Adrenal gland (tissue), 12 donors: ENCODE data around the gene NLRP9. TPM values are rescaled to one million over a fixed set of nuclear protein-coding genes. Genes with fewer than 3 reads are reported as not detected.

Source experiments
- DNase-seq, 7 donors: peaks; one replicate each; pipeline ENCODE4 v3.0.0-alpha.2; 2019 to 2020
- H3K27ac ChIP-seq, 5 donors: fragments of 200-600 bp; sonication (generic) in 4 of 5; 1 replicate in 3 of 5; 2 replicates in 2 of 5; pipeline versions ENCODE4 v1.5.1 to v1.8.0; 2016 to 2020; ENCODE audit warnings: mild to moderate bottlenecking in 1 of 5
- H3K27me3 ChIP-seq: fragments of 200-600 bp; 2 replicates; pipeline ENCODE4 v1.8.0; 2021
- H3K36me3 ChIP-seq, 2 donors: fragments of 200-600 bp; replicated peaks in 1 of 2; 1 replicate in 1 of 2; 2 replicates in 1 of 2; pipeline versions ENCODE4 v1.5.1 to v1.8.0; 2018 to 2022
- H3K4me1 ChIP-seq, 2 donors: fragments of 200-600 bp; replicated peaks in 1 of 2; 1 replicate in 1 of 2; 2 replicates in 1 of 2; pipeline versions ENCODE4 v1.5.1 to v1.8.0; 2018 to 2021
- H3K4me3 ChIP-seq, 4 donors: fragments of 200-600 bp; sonication (generic) in 3 of 4; one replicate each; pipeline ENCODE4 v1.5.1; 2016 to 2018
- H3K9me3 ChIP-seq, 3 donors: fragments of 200-600 bp; sonication (generic) in 1 of 3; replicated peaks in 1 of 3; 1 replicate in 2 of 3; 2 replicates in 1 of 3; pipeline versions ENCODE4 v1.5.1 to v1.8.0; 2016 to 2021
- POLR2A ChIP-seq, 2 donors: fragments of 450-650 bp; IDR thresholded peaks; one replicate each; pipeline ENCODE4 v1.6.1; 2017; ENCODE audit warnings: antibody characterized with exemption in 2 of 2, mild to moderate bottlenecking in 2 of 2, moderate library complexity in 1 of 2
- WGBS, 4 donors: extraction: QIAGEN DNeasy Blood & Tissue Kit in 2 of 4; methylation state at CpG; one replicate each; pipeline versions ENCODE4 v1.1.5 to v1.1.7; 2013 to 2017; 5-methylcytosine and 5-hydroxymethylcytosine counted together
- intact Hi-C, 2 donors: fragments of 100-400 bp; cut with DNase I; formaldehyde crosslinking; loops; one replicate each; pipeline versions ENCODE4 v1.14.1 to v1.15.0; 2022 to 2023
- polyA plus RNA-seq, 3 donors: library from polyadenylated mRNA; stranded (reverse); fragments of 200-250 nt in 2 of 3; fragments of 350-450 nt in 1 of 3; fragmentation: Illumina TruSeq in 1 of 3; extraction: RNeasy Lipid Tissue Mini Kit (QIAGEN cat#74804) in 1 of 3; gene quantifications; one replicate each; pipeline ENCODE4 v1.2.3, GENCODE V29; 2013 to 2014
- total RNA-seq, 9 donors: library from RNA; depleted of rRNA in 4 of 9; stranded (reverse); fragments of >200 nt in 4 of 9; fragments of 120-200 nt in 1 of 9; fragmentation: NEBNext Ultra II Directional in 1 of 9; extraction: Animal tissue kit (Norgen Biotek cat#: 25700) in 1 of 9; gene quantifications; one replicate each; pipeline versions ENCODE4 v1.1.0 to v1.2.4, GENCODE V29; 2013 to 2023
- TF ChIP-seq, protein P1 (sequence below), 6 experiments: fragments of 450-650 bp in 4 of 6; fragments of 200-600 bp in 2 of 6; sonication (generic) in 1 of 6; IDR thresholded peaks; 1 replicate in 5 of 6; 2 replicates in 1 of 6; pipeline versions ENCODE4 v1.5.1 to v1.8.0; 2016 to 2021; ENCODE audit warnings: antibody characterized with exemption in 6 of 6, mild to moderate bottlenecking in 2 of 6, moderate library complexity in 1 of 6
- donor health status: healthy with polysubstance abuse.
- donor health status: Bipolar disorder and iron deficiency.
- donor health status: DM: yes; HTN: yes; CAD: no.
- donor health status: DM: no; HTN: no; CAD: no.
- donor health status: DM: no; HTN: no; CAD: no.
- donor health status: DM: yes; HTN: yes; CAD: no.

The NLRP9 gene
- total and polyA plus RNA-seq, 12 donors: not detected

DNA sequence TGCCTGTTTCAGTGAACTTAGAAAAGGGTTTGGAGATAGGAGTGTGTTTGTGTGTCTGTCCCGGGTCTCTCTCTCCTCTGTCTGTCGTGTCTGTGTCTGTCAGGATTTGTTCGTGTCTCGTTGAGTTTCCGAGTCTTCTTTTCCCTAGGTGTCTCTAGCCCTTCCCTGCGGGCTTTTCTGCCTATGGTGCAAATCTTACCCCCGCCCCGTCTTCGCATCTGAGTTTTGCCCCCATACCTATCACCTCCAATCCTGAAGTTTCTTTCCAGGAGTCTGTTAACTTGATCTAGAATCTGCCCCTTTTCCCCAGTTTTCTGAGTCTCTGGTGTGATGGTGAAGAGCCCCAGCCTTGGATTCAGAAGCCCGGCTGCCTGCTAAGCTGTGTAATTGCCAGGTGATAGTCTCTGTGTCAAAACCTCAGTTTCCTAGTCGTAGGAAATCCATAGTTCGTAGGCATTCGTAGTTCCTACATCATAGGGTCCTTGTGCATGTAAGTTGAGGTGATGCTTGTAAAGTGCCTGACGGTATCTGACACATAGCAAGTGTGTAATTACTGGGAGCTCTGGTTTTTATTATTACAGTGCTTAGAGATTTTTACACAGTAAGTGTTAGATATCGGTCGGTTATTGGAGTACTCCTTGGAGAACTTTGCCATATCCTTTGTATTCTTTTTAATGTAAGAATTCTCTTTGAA, 62.4 kb downstream of the NLRP9 start:
- Histone ChIP-seq H3K4me3 (peak overlapping the region; percentile 36 to 99 (median 76)), H3K27me3 (no peaks in the 10 kb centered on the region), H3K9me3 (no peaks in the 10 kb centered on the region), H3K36me3 (peaks cover 0 to 32% of the 10 kb centered on the region in 2 donors), H3K27ac (peak overlapping the region; percentile 65 to 97 (median 83)), H3K4me1 (peaks cover 50 to 63% of the 10 kb centered on the region in 2 donors)
- intact Hi-C loops: no loop called here
- TF ChIP-seq POLR2A (IDR thresholded peaks at IDR 0.05): no peak
- TF ChIP-seq, protein P1, sequence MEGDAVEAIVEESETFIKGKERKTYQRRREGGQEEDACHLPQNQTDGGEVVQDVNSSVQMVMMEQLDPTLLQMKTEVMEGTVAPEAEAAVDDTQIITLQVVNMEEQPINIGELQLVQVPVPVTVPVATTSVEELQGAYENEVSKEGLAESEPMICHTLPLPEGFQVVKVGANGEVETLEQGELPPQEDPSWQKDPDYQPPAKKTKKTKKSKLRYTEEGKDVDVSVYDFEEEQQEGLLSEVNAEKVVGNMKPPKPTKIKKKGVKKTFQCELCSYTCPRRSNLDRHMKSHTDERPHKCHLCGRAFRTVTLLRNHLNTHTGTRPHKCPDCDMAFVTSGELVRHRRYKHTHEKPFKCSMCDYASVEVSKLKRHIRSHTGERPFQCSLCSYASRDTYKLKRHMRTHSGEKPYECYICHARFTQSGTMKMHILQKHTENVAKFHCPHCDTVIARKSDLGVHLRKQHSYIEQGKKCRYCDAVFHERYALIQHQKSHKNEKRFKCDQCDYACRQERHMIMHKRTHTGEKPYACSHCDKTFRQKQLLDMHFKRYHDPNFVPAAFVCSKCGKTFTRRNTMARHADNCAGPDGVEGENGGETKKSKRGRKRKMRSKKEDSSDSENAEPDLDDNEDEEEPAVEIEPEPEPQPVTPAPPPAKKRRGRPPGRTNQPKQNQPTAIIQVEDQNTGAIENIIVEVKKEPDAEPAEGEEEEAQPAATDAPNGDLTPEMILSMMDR (IDR thresholded peaks at IDR 0.05): no peak
- DNase-seq: no peak
- 7 to 14% (median 8%) methylated on average over 16 of the region's 16 CpGs for WGBS, 4 donors

DNA sequence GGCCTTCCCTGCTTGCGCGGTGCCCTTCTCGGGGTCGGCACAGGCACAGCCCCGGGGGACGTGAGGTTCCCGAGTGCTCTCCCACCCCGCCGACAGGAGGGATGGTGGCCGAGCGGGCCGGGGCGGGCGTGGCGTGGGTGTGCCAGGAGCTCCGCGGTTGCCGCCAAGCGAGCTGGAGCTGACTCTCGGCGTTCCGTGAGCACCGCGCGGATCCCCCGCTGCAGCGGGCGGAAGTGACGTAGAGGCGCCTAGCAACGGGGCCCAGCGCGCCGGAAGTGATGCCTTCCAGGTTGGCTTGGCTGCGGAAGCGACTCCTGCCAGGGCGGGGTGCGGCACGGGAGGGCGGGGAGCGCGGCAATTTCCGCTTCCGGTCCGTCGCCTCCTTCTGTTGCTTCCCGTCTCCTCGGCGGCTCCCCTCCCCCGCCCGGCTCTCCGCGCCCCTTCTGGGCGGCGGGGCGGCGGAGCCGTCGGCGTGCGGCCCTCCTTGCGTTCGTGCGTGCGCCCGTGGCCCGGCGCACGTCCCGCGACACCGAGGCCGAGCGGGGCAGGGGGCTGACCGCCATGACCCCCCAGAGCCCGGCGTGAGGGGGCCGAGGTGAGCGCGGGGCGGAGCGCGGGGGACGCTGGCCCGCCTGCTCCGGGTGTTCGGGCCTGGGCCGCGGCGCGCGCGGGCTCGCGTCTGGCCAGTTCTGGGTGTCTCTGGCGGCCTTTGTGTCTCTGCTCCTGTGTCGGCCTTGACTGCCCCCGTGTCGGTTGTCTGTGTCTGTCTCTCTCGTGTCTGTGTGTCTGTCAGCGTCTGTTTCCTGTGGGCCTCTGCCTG, 63.2 kb downstream of the NLRP9 start, which contains the start of gene EPN1:
TSS of gene EPN1 (plus strand) at position 386 of the 820 bp plus-strand sequence. CDS start 3,402 bp downstream, outside the sequence.
- H3K36me3 ChIP-seq: peaks cover 0 to 32% of the 10 kb centered on the region in 2 donors
- TF ChIP-seq, protein P1 (IDR thresholded peaks at IDR 0.05): peak in 1 of 6 experiments; percentile 3
- peak; percentile 25 to 34 for TF ChIP-seq POLR2A (IDR thresholded peaks at IDR 0.05)
- H3K4me1 ChIP-seq: peaks cover 43 to 56% of the 10 kb centered on the region in 2 donors

DNA sequence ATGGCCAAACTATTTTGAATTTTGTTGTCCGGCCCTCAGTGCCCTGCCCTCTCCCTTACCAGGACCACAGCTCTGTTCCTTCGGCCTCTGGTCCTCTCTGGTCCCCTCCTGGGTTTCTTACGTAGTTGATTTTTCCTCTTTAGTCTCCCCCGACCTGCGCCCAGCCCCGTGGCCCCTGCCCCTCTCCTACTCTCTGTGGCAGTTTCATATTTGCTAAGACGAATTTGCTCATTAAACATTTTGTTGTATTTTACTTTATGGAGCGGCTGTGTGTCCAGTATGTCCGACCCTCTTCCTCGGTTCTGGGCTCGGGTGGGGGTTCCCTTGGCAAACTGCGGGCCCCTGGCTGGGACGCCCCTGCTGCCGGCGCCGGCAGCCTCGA, 63.8 kb downstream of the NLRP9 start:
- intact Hi-C loops: no loop called here

More for the DNA sequence above, 63.2 kb downstream of the NLRP9 start, which contains the start of gene EPN1:
- peak; percentile 96 to 99 (median 98) for DNase-seq
- no peaks in the 10 kb centered on the region for H3K27me3 ChIP-seq
- H3K9me3 ChIP-seq: no peaks in the 10 kb centered on the region
- peak within 1 kb of the TSS; percentile 65 to 97 (median 83) for H3K27ac ChIP-seq
- H3K4me3 ChIP-seq: peak within 1 kb of the TSS; percentile 36 to 99 (median 76)
- 0 to 1% (median 1%) methylated on average over 11 to 101 of the region's 101 CpGs for WGBS, 4 donors
- intact Hi-C loops: no loop called here

DNA sequence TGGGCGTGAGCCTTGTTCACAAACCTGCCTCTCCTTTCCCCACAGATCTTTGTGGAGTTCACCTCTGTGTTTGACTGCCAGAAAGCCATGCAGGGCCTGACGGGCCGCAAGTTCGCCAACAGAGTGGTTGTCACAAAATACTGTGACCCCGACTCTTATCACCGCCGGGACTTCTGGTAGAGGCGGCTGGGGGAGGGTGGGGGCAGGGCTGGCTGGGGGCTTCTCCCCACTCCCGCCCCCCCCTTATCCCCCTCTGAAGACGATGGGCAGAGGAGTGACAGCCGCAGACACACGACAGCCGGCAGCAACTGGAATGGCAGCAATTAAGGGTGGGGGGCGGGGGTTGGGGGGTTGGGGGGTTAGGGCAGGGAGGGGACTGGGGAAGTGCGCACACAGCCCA, 64.3 kb downstream of the NLRP9 start:
- peaks cover 0 to 32% of the 10 kb centered on the region in 2 donors for H3K36me3 ChIP-seq
- H3K27ac ChIP-seq: peak overlapping the region in 1 of 5 donors; percentile 97
- intact Hi-C loops: no loop called here
- WGBS, 4 donors: 61 to 78% (median 72%) methylated on average over 9 to 15 of the region's 15 CpGs
- no peak overlapping the region for H3K4me3 ChIP-seq
- H3K9me3 ChIP-seq: no peaks in the 10 kb centered on the region
- no peaks in the 10 kb centered on the region for H3K27me3 ChIP-seq
- TF ChIP-seq, protein P1 (IDR thresholded peaks at IDR 0.05): no peak
- no peak for TF ChIP-seq POLR2A (IDR thresholded peaks at IDR 0.05)
- DNase-seq: no peak
- H3K4me1 ChIP-seq: peaks cover 31 to 44% of the 10 kb centered on the region in 2 donors

More for the DNA sequence above, 63.8 kb downstream of the NLRP9 start:
- peaks cover 37 to 50% of the 10 kb centered on the region in 2 donors for H3K4me1 ChIP-seq
- peaks cover 0 to 32% of the 10 kb centered on the region in 2 donors for H3K36me3 ChIP-seq
- no peak for DNase-seq
- WGBS, 4 donors: 18 to 30% (median 22%) methylated on average over 11 to 17 of the region's 17 CpGs
- H3K27ac ChIP-seq: peak overlapping the region in 4 of 5 donors; percentile 83 to 97 (median 85)
- TF ChIP-seq POLR2A (IDR thresholded peaks at IDR 0.05): no peak
- H3K27me3 ChIP-seq: no peaks in the 10 kb centered on the region
- peak overlapping the region in 2 of 4 donors; percentile 28 to 99 for H3K4me3 ChIP-seq
- no peaks in the 10 kb centered on the region for H3K9me3 ChIP-seq
